CD4-positive, alpha-beta T cell treated with Interleukin-6 at 100 ng/mL for 8 hours (primary cell): ENCODE measurements around the gene ACAP2.

ENCODE experiments used
- DNase-seq: peaks from one replicate; pipeline ENCODE4 v3.0.0-alpha.2; 2020; ENCODE audit warnings: mixed read lengths, low spot score

The ACAP2 gene

GRCh38 chr3:195286115-195286872, 156.5 kb downstream of the ACAP2 start:
- DNase-seq, result no peak

- no peak for DNase-seq
Measured at GRCh38 chr3:195285372-195285771, 157.4 kb downstream of the ACAP2 start.

- DNase-seq, result no peak
Measured at GRCh38 chr3:195284842-195285241, 158.0 kb downstream of the ACAP2 start.

GRCh38 chr3:195282961-195283360, 159.9 kb downstream of the ACAP2 start:
- DNase-seq, result no peak

- DNase-seq, result no peak
Measured at GRCh38 chr3:195274259-195274966, 168.4 kb downstream of the ACAP2 start.

GRCh38 chr3:195271410-195272243, 171.2 kb downstream of the ACAP2 start:
- peak; percentile 86 for DNase-seq

GRCh38 chr3:195270817-195271409, 171.9 kb downstream of the ACAP2 start, which contains the start of gene XXYLT1:
Gene XXYLT1, minus strand, starts transcription at chr3:195271159. Its CDS starts 101 bp downstream, at chr3:195271058.
- DNase-seq, result peak; percentile 86

- DNase-seq, result no peak
Measured at GRCh38 chr3:195270079-195270816, 172.6 kb downstream of the ACAP2 start.

GRCh38 chr3:195269375-195270078, 173.3 kb downstream of the ACAP2 start:
- DNase-seq, result no peak

- no peak for DNase-seq
Measured at GRCh38 chr3:195268576-195269309, 174.1 kb downstream of the ACAP2 start.

GRCh38 chr3:195267096-195267495, 175.7 kb downstream of the ACAP2 start:
- DNase-seq, result no peak

- DNase-seq, result no peak
Measured at GRCh38 chr3:195266428-195266827, 176.4 kb downstream of the ACAP2 start.

- DNase-seq, result no peak
Measured at GRCh38 chr3:195265363-195265976, 177.3 kb downstream of the ACAP2 start.

- no peak for DNase-seq
Measured at GRCh38 chr3:195263925-195264600, 178.8 kb downstream of the ACAP2 start.

- no peak for DNase-seq
Measured at GRCh38 chr3:195263193-195263924, 179.5 kb downstream of the ACAP2 start.

GRCh38 chr3:195261925-195262324, 180.9 kb downstream of the ACAP2 start:
- DNase-seq, result no peak

- peak; percentile 24 for DNase-seq
Measured at GRCh38 chr3:195260280-195260905, 182.4 kb downstream of the ACAP2 start.
